GM12878 (cell line): ENCODE data around the gene PRKAR2B.

ENCODE experiments used
- BRCA1 ChIP-seq: IDR thresholded peaks from 2 replicates; pipeline ENCODE4 v1.6.1; 2011; ENCODE audit warnings: low read depth, low read length, improper control_type of control experiment
- CREB1 ChIP-seq: IDR thresholded peaks from 2 replicates; pipeline ENCODE4 v1.6.1; 2012; ENCODE audit warnings: low read depth, mild to moderate bottlenecking, inconsistent platforms
- CREM ChIP-seq: IDR thresholded peaks from 2 replicates; pipeline ENCODE4 v1.6.1; 2014; ENCODE audit warnings: antibody characterized with exemption, low read depth
- GABPA ChIP-seq: IDR thresholded peaks from 2 replicates; pipeline ENCODE4 v1.6.1; 2014; ENCODE audit warnings: antibody characterized with exemption, low read depth, mild to moderate bottlenecking, inconsistent platforms
- POLR2A ChIP-seq: IDR thresholded peaks from 2 replicates; pipeline ENCODE4 v1.6.1; 2011; ENCODE audit warnings: low read depth, mild to moderate bottlenecking, low read length
- POLR2AphosphoS2 ChIP-seq: IDR thresholded peaks from 2 replicates; pipeline ENCODE4 v1.6.1; 2011; ENCODE audit warnings: low read depth, mild to moderate bottlenecking, low read length, improper control_type of control experiment, moderate library complexity
- POLR2AphosphoS5 ChIP-seq: IDR thresholded peaks from 2 replicates; pipeline ENCODE4 v1.6.1; 2011; ENCODE audit warnings: mild to moderate bottlenecking, low read length, inconsistent platforms
- RAD21 ChIP-seq: IDR thresholded peaks from 2 replicates; pipeline ENCODE4 v1.6.1; 2011; ENCODE audit warnings: mild to moderate bottlenecking, low read depth, low read length, moderate library complexity; ENCODE audit not compliant: insufficient read depth
- ZNF24 ChIP-seq: fragments of 450-650 bp; IDR thresholded peaks from 2 replicates; pipeline ENCODE4 v1.6.1; 2017; ENCODE audit warnings: antibody characterized with exemption, mild to moderate bottlenecking
- ZZZ3 ChIP-seq: IDR thresholded peaks from 2 replicates; pipeline ENCODE4 v1.6.1; 2011; ENCODE audit warnings: low read depth; ENCODE audit not compliant: control insufficient read depth, insufficient read length
- TF ChIP-seq, protein P1 (sequence below): IDR thresholded peaks from 2 replicates; pipeline ENCODE4 v1.6.1; 2012; ENCODE audit warnings: low read depth, low read length, improper control_type of control experiment
- TF ChIP-seq, protein P2 (sequence below), 3 experiments: IDR thresholded peaks in 2 of 3; conservative IDR thresholded peaks in 1 of 3; 2 replicates each; pipeline ENCODE4 v1.5.1; 2011; ENCODE audit warnings: low read depth in 3 of 3, low read length in 3 of 3, mild to moderate bottlenecking in 3 of 3, control low read depth in 2 of 3, moderate library complexity in 2 of 3, inconsistent platforms in 1 of 3, mixed read lengths in 1 of 3; ENCODE audit not compliant: control insufficient read depth in 2 of 3, insufficient read depth in 1 of 3; ENCODE audit errors: extremely low read depth in 1 of 3

DNA sequence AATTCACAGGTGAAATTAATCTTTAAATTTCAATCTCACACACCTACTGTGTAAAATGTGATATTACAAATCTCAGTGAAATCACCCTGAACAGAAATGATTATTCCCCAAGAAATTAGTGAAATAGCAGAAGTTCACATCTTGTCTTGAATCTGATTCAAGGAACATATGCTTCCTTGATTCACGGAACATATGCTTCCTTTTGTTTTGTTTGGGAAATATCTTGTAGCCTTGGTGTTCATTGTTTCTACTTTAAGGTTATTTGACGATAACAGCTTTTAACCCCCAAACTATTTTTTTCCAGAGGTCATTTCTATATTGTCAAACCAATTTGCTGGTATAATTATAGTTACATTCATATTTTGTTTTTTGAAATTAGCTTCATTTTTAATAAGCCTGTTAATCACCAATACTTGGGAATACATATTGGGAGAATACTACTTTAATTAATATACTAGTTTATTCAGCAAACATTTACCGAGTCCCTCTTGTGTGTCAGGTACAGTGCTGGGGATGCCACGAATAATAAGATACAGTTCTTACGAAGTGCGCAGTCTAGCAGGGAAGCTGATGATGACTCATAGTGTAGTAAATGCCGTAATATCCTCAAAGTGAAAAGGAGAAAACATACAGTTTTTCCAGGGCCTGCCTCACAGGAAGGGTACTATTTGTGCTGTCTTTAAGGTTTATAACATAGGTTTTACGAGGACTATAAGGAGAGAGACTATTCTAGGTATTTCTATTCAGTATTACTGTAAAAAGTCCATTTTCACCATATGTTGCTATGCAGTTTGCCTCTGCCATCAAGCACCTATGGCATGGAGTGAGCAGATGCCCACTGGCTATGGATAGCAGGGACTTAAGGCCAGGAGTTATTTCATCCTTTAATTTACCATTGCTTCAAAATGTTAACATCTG lies 32.5 kb downstream of the PRKAR2B start:
- TF ChIP-seq ZNF24: no peak
- TF ChIP-seq, protein P1, sequence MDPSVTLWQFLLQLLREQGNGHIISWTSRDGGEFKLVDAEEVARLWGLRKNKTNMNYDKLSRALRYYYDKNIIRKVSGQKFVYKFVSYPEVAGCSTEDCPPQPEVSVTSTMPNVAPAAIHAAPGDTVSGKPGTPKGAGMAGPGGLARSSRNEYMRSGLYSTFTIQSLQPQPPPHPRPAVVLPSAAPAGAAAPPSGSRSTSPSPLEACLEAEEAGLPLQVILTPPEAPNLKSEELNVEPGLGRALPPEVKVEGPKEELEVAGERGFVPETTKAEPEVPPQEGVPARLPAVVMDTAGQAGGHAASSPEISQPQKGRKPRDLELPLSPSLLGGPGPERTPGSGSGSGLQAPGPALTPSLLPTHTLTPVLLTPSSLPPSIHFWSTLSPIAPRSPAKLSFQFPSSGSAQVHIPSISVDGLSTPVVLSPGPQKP: no peak
- TF ChIP-seq POLR2AphosphoS5: no peak
- TF ChIP-seq CREB1: no peak
- TF ChIP-seq RAD21: no peak
- no peak for TF ChIP-seq POLR2AphosphoS2
- no peak for TF ChIP-seq BRCA1
- TF ChIP-seq, protein P2, sequence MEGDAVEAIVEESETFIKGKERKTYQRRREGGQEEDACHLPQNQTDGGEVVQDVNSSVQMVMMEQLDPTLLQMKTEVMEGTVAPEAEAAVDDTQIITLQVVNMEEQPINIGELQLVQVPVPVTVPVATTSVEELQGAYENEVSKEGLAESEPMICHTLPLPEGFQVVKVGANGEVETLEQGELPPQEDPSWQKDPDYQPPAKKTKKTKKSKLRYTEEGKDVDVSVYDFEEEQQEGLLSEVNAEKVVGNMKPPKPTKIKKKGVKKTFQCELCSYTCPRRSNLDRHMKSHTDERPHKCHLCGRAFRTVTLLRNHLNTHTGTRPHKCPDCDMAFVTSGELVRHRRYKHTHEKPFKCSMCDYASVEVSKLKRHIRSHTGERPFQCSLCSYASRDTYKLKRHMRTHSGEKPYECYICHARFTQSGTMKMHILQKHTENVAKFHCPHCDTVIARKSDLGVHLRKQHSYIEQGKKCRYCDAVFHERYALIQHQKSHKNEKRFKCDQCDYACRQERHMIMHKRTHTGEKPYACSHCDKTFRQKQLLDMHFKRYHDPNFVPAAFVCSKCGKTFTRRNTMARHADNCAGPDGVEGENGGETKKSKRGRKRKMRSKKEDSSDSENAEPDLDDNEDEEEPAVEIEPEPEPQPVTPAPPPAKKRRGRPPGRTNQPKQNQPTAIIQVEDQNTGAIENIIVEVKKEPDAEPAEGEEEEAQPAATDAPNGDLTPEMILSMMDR (IDR thresholded peaks at IDR 0.05 in 2 of 3, conservative IDR thresholded peaks at IDR 0.05 in 1 of 3; ENCODE audit: control insufficient read depth in 2 of 3, extremely low read depth in 1 of 3, insufficient read depth in 1 of 3, low read depth in 3 of 3, low read length in 3 of 3): no peak
- TF ChIP-seq GABPA: no peak
- no peak for TF ChIP-seq POLR2A
- TF ChIP-seq ZZZ3: no peak
- no peak for TF ChIP-seq CREM
